Head of caudate nucleus (tissue), 42 donors: ENCODE data around the gene ARHGAP15.

Source experiments
- DNase-seq, 42 donors: peaks; one replicate each; pipeline versions ENCODE4 v3.0.0 to v3.0.0-alpha.2; 2020 to 2021; ENCODE audit warnings: mixed read lengths in 7 of 42
- intact Hi-C: fragments of 100-400 bp; cut with DNase I; formaldehyde crosslinking; loops from one replicate; pipeline ENCODE4 v1.15.0; 2022

The ARHGAP15 gene

GRCh38 chr2:143680885-143681405 is 551.7 kb downstream of the ARHGAP15 start:
- DNase-seq: no peak
- intact Hi-C loops: no loop called here

GRCh38 chr2:143682436-143683055 is 553.3 kb downstream of the ARHGAP15 start:
- intact Hi-C loops: no loop called here

GRCh38 chr2:143683977-143684376 is 554.8 kb downstream of the ARHGAP15 start:
- intact Hi-C loops: no loop called here
- no peak for DNase-seq

More at GRCh38 chr2:143682436-143683055, 553.3 kb downstream of the ARHGAP15 start:
- DNase-seq: no peak

- peak in 1 of 42 donors; percentile 11 for DNase-seq
- intact Hi-C loops: no loop called here
Measured at GRCh38 chr2:143684551-143685320, 555.5 kb downstream of the ARHGAP15 start.

GRCh38 chr2:143685421-143686078 is 556.3 kb downstream of the ARHGAP15 start:
- DNase-seq: no peak
- intact Hi-C loops: no loop called here

- intact Hi-C loops: no loop called here
- DNase-seq: peak in 2 of 42 donors; percentile 8 to 38
Measured at GRCh38 chr2:143686585-143687164, 557.5 kb downstream of the ARHGAP15 start.

- no peak for DNase-seq
- intact Hi-C loops: no loop called here
Measured at GRCh38 chr2:143688248-143688647, 559.0 kb downstream of the ARHGAP15 start.

- intact Hi-C loops: no loop called here
- DNase-seq: no peak
Measured at GRCh38 chr2:143688815-143689214, 559.6 kb downstream of the ARHGAP15 start.

GRCh38 chr2:143689541-143689940 is 560.3 kb downstream of the ARHGAP15 start:
- intact Hi-C loops: no loop called here
- no peak for DNase-seq

GRCh38 chr2:143690235-143690634 is 561.0 kb downstream of the ARHGAP15 start:
- no peak for DNase-seq
- intact Hi-C loops: no loop called here

GRCh38 chr2:143691121-143691520 is 561.9 kb downstream of the ARHGAP15 start:
- DNase-seq: no peak
- intact Hi-C loops: no loop called here

- intact Hi-C loops: no loop called here
- DNase-seq: no peak
Measured at GRCh38 chr2:143692162-143692561, 562.9 kb downstream of the ARHGAP15 start.

GRCh38 chr2:143692967-143693366 is 563.7 kb downstream of the ARHGAP15 start:
- intact Hi-C loops: no loop called here

GRCh38 chr2:143694335-143694734 is 565.1 kb downstream of the ARHGAP15 start:
- intact Hi-C loops: no loop called here
- no peak for DNase-seq

More at GRCh38 chr2:143692967-143693366, 563.7 kb downstream of the ARHGAP15 start:
- DNase-seq: no peak

- no peak for DNase-seq
- intact Hi-C loops: no loop called here
Measured at GRCh38 chr2:143696651-143697050, 567.4 kb downstream of the ARHGAP15 start.

GRCh38 chr2:143697744-143698143 is 568.5 kb downstream of the ARHGAP15 start:
- no peak for DNase-seq
- intact Hi-C loops: no loop called here

- intact Hi-C loops: no loop called here
- DNase-seq: no peak
Measured at GRCh38 chr2:143698352-143698751, 569.1 kb downstream of the ARHGAP15 start.

GRCh38 chr2:143698888-143699570 is 569.8 kb downstream of the ARHGAP15 start:
- DNase-seq: no peak
- intact Hi-C loops: no loop called here

GRCh38 chr2:143700865-143701264 is 571.6 kb downstream of the ARHGAP15 start:
- intact Hi-C loops: no loop called here

More at GRCh38 chr2:143700865-143701264, 571.6 kb downstream of the ARHGAP15 start:
- DNase-seq: no peak
